Kidney epithelial cell (primary cell): ENCODE data around the gene TMEM114. TPM values are rescaled to one million over a fixed set of nuclear protein-coding genes. Genes with fewer than 3 reads are reported as not detected.

Source experiments
- DNase-seq: peaks from one replicate; pipeline ENCODE4 v3.0.0-alpha.2; 2010; ENCODE audit warnings: low read depth
- H3K27me3 ChIP-seq: 2 replicates; pipeline ENCODE4 v1.6.0; 2011; ENCODE audit warnings: low read length; ENCODE audit not compliant: control insufficient read depth, insufficient read depth
- H3K36me3 ChIP-seq: 2 replicates; pipeline ENCODE4 v1.5.1; 2011; ENCODE audit warnings: low read length; ENCODE audit not compliant: control insufficient read depth, insufficient read depth
- H3K4me3 ChIP-seq: 2 replicates; pipeline ENCODE4 v1.5.1; 2011; ENCODE audit warnings: low read depth, mild to moderate bottlenecking, control low read depth, low read length
- total RNA-seq: library from RNA; depleted of rRNA; stranded (reverse); fragments of >200 nt; gene quantifications from 2 replicates; pipeline ENCODE4 v1.2.3, GENCODE V29; 2015
- TF ChIP-seq, protein P1 (sequence below): IDR thresholded peaks from 2 replicates; pipeline ENCODE4 v1.5.1; 2011; ENCODE audit warnings: mild to moderate bottlenecking, moderate library complexity, low read length, control low read depth, inconsistent platforms; ENCODE audit not compliant: insufficient read depth, poor library complexity, severe bottlenecking

Gene TMEM114
- total RNA-seq, 1 donor from 2014 or later, result not detected

DNA sequence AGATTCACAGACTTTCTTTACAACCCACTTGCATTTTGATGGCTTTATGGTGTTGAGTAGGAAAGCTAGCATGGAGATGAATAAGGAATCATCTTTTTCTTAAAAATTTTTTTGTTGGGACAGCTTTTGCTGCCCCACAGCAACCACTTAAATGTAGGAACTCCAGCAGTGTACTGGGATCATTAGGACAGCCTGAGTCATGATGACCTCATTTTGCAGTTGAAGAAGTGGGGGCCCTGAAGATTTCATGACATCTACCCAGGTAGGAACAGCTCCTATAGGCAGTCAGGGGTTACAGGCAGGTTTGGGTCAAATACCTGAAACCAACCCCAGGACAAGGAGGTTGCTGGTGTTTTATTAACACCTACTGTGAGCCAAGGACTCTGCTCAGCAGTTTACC lies 33.3 kb upstream of the TMEM114 start:
- peaks cover 2% of the 10 kb centered on the region for H3K36me3 ChIP-seq
- peaks cover under 1% of the 10 kb centered on the region for H3K27me3 ChIP-seq
- TF ChIP-seq, protein P1, sequence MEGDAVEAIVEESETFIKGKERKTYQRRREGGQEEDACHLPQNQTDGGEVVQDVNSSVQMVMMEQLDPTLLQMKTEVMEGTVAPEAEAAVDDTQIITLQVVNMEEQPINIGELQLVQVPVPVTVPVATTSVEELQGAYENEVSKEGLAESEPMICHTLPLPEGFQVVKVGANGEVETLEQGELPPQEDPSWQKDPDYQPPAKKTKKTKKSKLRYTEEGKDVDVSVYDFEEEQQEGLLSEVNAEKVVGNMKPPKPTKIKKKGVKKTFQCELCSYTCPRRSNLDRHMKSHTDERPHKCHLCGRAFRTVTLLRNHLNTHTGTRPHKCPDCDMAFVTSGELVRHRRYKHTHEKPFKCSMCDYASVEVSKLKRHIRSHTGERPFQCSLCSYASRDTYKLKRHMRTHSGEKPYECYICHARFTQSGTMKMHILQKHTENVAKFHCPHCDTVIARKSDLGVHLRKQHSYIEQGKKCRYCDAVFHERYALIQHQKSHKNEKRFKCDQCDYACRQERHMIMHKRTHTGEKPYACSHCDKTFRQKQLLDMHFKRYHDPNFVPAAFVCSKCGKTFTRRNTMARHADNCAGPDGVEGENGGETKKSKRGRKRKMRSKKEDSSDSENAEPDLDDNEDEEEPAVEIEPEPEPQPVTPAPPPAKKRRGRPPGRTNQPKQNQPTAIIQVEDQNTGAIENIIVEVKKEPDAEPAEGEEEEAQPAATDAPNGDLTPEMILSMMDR, result no peak
- H3K4me3 ChIP-seq, result no peak overlapping the region
- no peak for DNase-seq

DNA sequence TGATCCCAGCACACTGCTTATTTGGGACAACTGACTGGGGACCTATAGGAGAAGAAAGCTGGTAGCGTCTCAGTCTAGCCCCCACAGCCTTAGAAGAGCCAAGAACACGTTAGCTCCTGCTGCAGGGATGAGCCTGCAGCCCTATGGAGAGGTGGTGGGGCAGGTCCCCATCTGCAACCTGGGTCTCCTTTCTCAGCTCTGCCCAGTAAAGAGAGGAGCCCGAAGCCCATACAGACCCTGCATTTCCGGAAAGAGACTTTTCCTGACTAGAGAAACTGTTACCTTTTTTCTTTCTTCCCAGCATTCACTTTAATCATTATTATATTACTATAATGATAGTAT lies 32.0 kb upstream of the TMEM114 start:
- peaks cover 3% of the 10 kb centered on the region for H3K27me3 ChIP-seq
- TF ChIP-seq, protein P1, result no peak
- no peak for DNase-seq
- peaks cover 2% of the 10 kb centered on the region for H3K36me3 ChIP-seq
- H3K4me3 ChIP-seq, result peak overlapping the region; percentile 61

DNA sequence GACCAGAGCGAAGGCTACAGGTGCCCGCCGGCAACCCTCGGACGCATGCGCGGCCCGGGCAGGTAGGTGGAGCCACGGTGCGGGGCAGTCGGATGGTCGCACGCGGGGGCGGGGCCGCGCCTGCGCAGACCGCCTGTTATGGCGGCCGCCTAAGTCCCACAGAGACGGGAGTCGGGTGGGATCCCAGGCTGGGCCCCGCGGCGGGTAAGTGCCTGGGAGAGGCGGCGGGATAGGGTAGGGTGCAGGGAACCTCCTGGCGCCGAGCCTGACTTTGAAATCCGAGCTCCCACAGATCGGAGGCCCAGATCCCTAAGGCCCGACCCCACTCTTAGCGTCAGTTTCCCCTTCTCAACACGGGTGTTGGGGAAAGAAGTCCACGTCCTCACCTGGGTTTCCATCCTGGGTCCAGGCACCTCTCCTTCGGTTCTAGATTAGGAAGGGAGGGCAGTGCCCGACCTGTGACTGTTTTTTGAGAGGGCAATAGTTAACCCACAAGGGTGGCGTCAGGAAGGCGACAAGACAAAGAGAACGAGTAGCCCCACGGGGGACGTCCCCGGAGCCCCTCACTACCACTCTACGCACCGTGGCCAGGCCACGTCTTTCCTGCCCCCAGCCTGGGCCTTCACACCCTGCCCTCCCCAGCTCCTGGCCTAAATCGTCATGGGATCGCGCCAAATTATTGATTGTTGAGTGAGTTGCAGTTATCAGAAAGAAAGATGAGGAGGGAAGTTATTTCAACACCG lies 31.4 kb upstream of the TMEM114 start, which contains the start of gene METTL22:
Gene METTL22, plus strand, starts transcription at position 127 of the 743 bp plus-strand sequence. CDS start 3,968 bp downstream, outside the sequence.
- peaks cover 3% of the 10 kb centered on the region for H3K27me3 ChIP-seq
- TF ChIP-seq, protein P1, result no peak
- peak; percentile 50 for DNase-seq
- peak within 1 kb of the TSS; percentile 61 for H3K4me3 ChIP-seq
- H3K36me3 ChIP-seq, result no peaks in the 10 kb centered on the region

DNA sequence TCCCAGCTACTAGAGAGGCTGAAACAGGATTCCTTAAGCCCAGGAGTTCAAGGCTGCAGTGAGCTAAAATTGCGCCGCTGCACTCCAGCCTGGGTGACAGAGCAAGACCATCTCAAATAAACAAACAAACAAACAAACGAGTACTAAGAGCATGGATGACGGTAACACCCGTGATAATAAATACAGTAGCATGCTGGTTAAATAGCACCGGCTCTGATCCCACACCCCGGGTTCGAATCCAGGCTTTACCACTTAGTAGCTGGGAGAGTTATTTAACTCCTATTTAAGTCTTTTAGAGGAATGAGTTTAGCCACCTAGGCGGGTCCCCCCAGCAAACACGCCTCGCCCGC lies 30.9 kb upstream of the TMEM114 start:
- TF ChIP-seq, protein P1, result no peak
- no peak for DNase-seq
- Histone ChIP-seq H3K36me3 (no peaks in the 10 kb centered on the region), H3K27me3 (peaks cover 3% of the 10 kb centered on the region), H3K4me3 (peak overlapping the region; percentile 61)

DNA sequence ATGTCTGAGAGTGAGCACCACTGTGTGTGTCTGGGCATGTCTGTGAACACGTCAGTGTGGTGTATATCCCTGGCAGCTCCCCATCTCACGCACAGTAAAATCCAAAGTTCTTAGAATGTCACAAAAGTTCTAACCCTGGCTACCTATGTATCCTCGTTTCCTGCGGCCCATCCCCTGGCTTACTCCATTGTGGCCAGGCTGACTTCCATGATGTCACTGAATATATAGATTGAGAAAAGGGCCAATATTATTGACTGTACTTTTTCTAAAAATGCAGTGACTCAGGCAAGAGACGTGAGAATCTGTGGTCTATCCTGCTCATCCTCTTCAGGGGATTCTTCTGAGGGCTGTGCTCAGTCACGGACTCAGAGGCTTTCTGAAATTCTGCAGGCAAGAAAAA lies 30.2 kb upstream of the TMEM114 start:
- DNase-seq, result no peak
- Histone ChIP-seq H3K36me3 (no peaks in the 10 kb centered on the region), H3K27me3 (peaks cover 3% of the 10 kb centered on the region), H3K4me3 (no peak overlapping the region)
- TF ChIP-seq, protein P1, result no peak
